ENCODE results near the gene PDE6B.

The PDE6B gene

GRCh38 chr4:675036-675882, 49.9 kb downstream of the PDE6B start:
- DNase-seq, result no peak

GRCh38 chr4:675980-676870, 50.9 kb downstream of the PDE6B start:
- no peak for DNase-seq

GRCh38 chr4:676871-677235, 51.5 kb downstream of the PDE6B start:
- DNase-seq, result no peak

- no peak for DNase-seq
Measured at GRCh38 chr4:677431-678293, 52.3 kb downstream of the PDE6B start.

- DNase-seq, result no peak
Measured at GRCh38 chr4:678331-679103, 53.1 kb downstream of the PDE6B start.

- DNase-seq, result no peak
Measured at GRCh38 chr4:679104-679481, 53.7 kb downstream of the PDE6B start.

- DNase-seq, result no peak
Measured at GRCh38 chr4:679629-680028, 54.3 kb downstream of the PDE6B start.

GRCh38 chr4:680091-680490, 54.7 kb downstream of the PDE6B start:
- DNase-seq, result no peak

GRCh38 chr4:680551-680927, 55.2 kb downstream of the PDE6B start:
- no peak for DNase-seq

GRCh38 chr4:680928-681645, 55.7 kb downstream of the PDE6B start:
- peak; percentile 43 for DNase-seq

GRCh38 chr4:681736-682451, 56.5 kb downstream of the PDE6B start:
- peak; percentile 41 for DNase-seq

GRCh38 chr4:682490-683172, 57.3 kb downstream of the PDE6B start:
- peak; percentile 11 for DNase-seq

- peak; percentile 5 for DNase-seq
Measured at GRCh38 chr4:683247-683897, 58.0 kb downstream of the PDE6B start.

- peak; percentile 25 for DNase-seq
Measured at GRCh38 chr4:683982-684622, 58.7 kb downstream of the PDE6B start.

GRCh38 chr4:684623-685327, 59.4 kb downstream of the PDE6B start:
- DNase-seq, result peak; percentile 10

- DNase-seq, result peak; percentile 8
Measured at GRCh38 chr4:685679-686412, 60.5 kb downstream of the PDE6B start.

GRCh38 chr4:686413-687040, 61.2 kb downstream of the PDE6B start:
- DNase-seq, result peak; percentile 7
